Fibroblast of lung (primary cell): ENCODE measurements around the gene BID. TPM values are rescaled to one million over a fixed set of nuclear protein-coding genes. Genes with fewer than 3 reads are reported as not detected.

Experiments
- DNase-seq, 2 donors: peaks; one replicate each; pipeline versions ENCODE4 v3.0.0 to v3.0.0-alpha.2; 2010; ENCODE audit warnings: low read depth in 2 of 2
- H2AFZ ChIP-seq: 2 replicates; pipeline ENCODE4 v1.5.1; 2012; ENCODE audit warnings: low read length, control low read depth, inconsistent platforms
- H3K27ac ChIP-seq: 2 replicates; pipeline ENCODE4 v1.5.1; 2011; ENCODE audit warnings: low read length, control low read depth; ENCODE audit not compliant: insufficient read depth
- H3K27me3 ChIP-seq: 2 replicates; pipeline ENCODE4 v1.5.1; 2011; ENCODE audit warnings: mild to moderate bottlenecking, low read length; ENCODE audit not compliant: control insufficient read depth, insufficient read depth
- H3K36me3 ChIP-seq: 2 replicates; pipeline ENCODE4 v1.5.1; 2011; ENCODE audit warnings: low read length; ENCODE audit not compliant: control insufficient read depth, insufficient read depth
- H3K4me1 ChIP-seq: 2 replicates; pipeline ENCODE4 v1.5.1; 2011; ENCODE audit warnings: low read length; ENCODE audit not compliant: control insufficient read depth, insufficient read depth; ENCODE audit errors: extremely low read depth
- H3K4me2 ChIP-seq: 2 replicates; pipeline ENCODE4 v1.5.1; 2011; ENCODE audit warnings: low read length, control low read depth; ENCODE audit not compliant: insufficient read depth; ENCODE audit errors: extremely low read depth
- H3K4me3 ChIP-seq, 4 experiments: fragments of 200-600 bp in 1 of 4; sonication (generic) in 1 of 4; replicated peaks in 1 of 4; 2 replicates each; pipeline ENCODE4 v1.5.1; 2011 to 2016; ENCODE audit warnings: low read length in 4 of 4, low read depth in 3 of 4, mild to moderate bottlenecking in 3 of 4, control low read depth in 2 of 4, inconsistent platforms in 1 of 4, mixed read lengths in 1 of 4; ENCODE audit not compliant: insufficient read depth in 1 of 4; ENCODE audit errors: control extremely low read depth in 1 of 4
- H3K79me2 ChIP-seq: 2 replicates; pipeline ENCODE4 v1.5.1; 2012; ENCODE audit warnings: mild to moderate bottlenecking, low read length, inconsistent platforms; ENCODE audit not compliant: control insufficient read depth, insufficient read depth
- H3K9ac ChIP-seq: 2 replicates; pipeline ENCODE4 v1.5.1; 2011; ENCODE audit warnings: mild to moderate bottlenecking, low read length, control low read depth; ENCODE audit not compliant: insufficient read depth
- H3K9me3 ChIP-seq: 2 replicates; pipeline ENCODE4 v1.5.1; 2012; ENCODE audit warnings: low read depth, low read length; ENCODE audit not compliant: control insufficient read depth, insufficient read depth
- H4K20me1 ChIP-seq: 2 replicates; pipeline ENCODE4 v1.5.1; 2011; ENCODE audit warnings: low read length; ENCODE audit not compliant: control insufficient read depth, insufficient read depth; ENCODE audit errors: extremely low read depth
- EZH2 ChIP-seq: IDR thresholded peaks from 2 replicates; pipeline ENCODE4 v1.5.1; 2012; ENCODE audit warnings: low read length, control low read depth, mild to moderate bottlenecking; ENCODE audit errors: missing control alignments
- polyA plus RNA-seq, 2 donors: library from polyadenylated mRNA; depleted of rRNA in 1 of 2; stranded (reverse) in 1 of 2; unstranded in 1 of 2; fragments of >200 nt; gene quantifications; 2 replicates each; pipeline ENCODE4 v1.2.1, GENCODE V29; 2011 to 2012; ENCODE audit warnings: missing spikeins in 1 of 2
- total RNA-seq: library from RNA; depleted of rRNA; stranded (reverse); fragments of >200 nt; gene quantifications from 2 replicates; pipeline ENCODE4 v1.2.1, GENCODE V29; 2014
- TF ChIP-seq, protein P1 (sequence below), 2 donors: IDR thresholded peaks in 1 of 2; conservative IDR thresholded peaks in 1 of 2; 1 replicate in 1 of 2; 2 replicates in 1 of 2; pipeline ENCODE4 v1.5.1; 2011 to 2012; ENCODE audit warnings: low read length in 2 of 2, control low read depth in 1 of 2, inconsistent platforms in 1 of 2, low read depth in 1 of 2, mild to moderate bottlenecking in 1 of 2

Gene BID
- total and polyA plus RNA-seq, 2 donors (not counting 1 experiment from before 2014, with no cell fraction given) = 13.4 to 23.4 TPM

GRCh38 chr22:17802822-17803221 lies 28.6 kb upstream of the BID start:
- H3K36me3 ChIP-seq = peaks cover 2% of the 10 kb centered on the region
- H3K79me2 ChIP-seq = no peaks in the 10 kb centered on the region
- no peaks in the 10 kb centered on the region for H4K20me1 ChIP-seq
- no peak overlapping the region for H3K9ac ChIP-seq
- DNase-seq = no peak
- TF ChIP-seq, protein P1, sequence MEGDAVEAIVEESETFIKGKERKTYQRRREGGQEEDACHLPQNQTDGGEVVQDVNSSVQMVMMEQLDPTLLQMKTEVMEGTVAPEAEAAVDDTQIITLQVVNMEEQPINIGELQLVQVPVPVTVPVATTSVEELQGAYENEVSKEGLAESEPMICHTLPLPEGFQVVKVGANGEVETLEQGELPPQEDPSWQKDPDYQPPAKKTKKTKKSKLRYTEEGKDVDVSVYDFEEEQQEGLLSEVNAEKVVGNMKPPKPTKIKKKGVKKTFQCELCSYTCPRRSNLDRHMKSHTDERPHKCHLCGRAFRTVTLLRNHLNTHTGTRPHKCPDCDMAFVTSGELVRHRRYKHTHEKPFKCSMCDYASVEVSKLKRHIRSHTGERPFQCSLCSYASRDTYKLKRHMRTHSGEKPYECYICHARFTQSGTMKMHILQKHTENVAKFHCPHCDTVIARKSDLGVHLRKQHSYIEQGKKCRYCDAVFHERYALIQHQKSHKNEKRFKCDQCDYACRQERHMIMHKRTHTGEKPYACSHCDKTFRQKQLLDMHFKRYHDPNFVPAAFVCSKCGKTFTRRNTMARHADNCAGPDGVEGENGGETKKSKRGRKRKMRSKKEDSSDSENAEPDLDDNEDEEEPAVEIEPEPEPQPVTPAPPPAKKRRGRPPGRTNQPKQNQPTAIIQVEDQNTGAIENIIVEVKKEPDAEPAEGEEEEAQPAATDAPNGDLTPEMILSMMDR (conservative IDR thresholded peaks at IDR 0.05 in 1 of 2, IDR thresholded peaks at IDR 0.05 in 1 of 2; ENCODE audit: low read depth in 1 of 2, low read length in 2 of 2) = no peak
- no peak overlapping the region for H2AFZ ChIP-seq
- no peaks in the 10 kb centered on the region for H3K9me3 ChIP-seq
- no peak overlapping the region for H3K4me2 ChIP-seq
- no peak overlapping the region for H3K4me3 ChIP-seq
- no peak overlapping the region for H3K27ac ChIP-seq
- no peaks in the 10 kb centered on the region for H3K27me3 ChIP-seq
- peaks cover 2% of the 10 kb centered on the region for H3K4me1 ChIP-seq

GRCh38 chr22:17802411-17802810 lies 28.1 kb upstream of the BID start:
- no peak for DNase-seq
- Histone ChIP-seq H2AFZ (no peak overlapping the region), H3K27me3 (no peaks in the 10 kb centered on the region), H3K27ac (no peak overlapping the region), H3K79me2 (no peaks in the 10 kb centered on the region), H3K4me3 (no peak overlapping the region), H3K4me2 (no peak overlapping the region), H4K20me1 (no peaks in the 10 kb centered on the region), H3K9me3 (no peaks in the 10 kb centered on the region), H3K9ac (no peak overlapping the region), H3K36me3 (peaks cover 2% of the 10 kb centered on the region), H3K4me1 (peaks cover 2% of the 10 kb centered on the region)
- no peak for TF ChIP-seq EZH2
- TF ChIP-seq, protein P1 (conservative IDR thresholded peaks at IDR 0.05 in 1 of 2, IDR thresholded peaks at IDR 0.05 in 1 of 2; ENCODE audit: low read depth in 1 of 2, low read length in 2 of 2) = no peak

GRCh38 chr22:17797721-17798559 lies 23.7 kb upstream of the BID start:
- H3K4me1 ChIP-seq = no peaks in the 10 kb centered on the region
- H3K4me2 ChIP-seq = no peak overlapping the region
- no peaks in the 10 kb centered on the region for H3K79me2 ChIP-seq
- no peak overlapping the region for H3K9ac ChIP-seq
- no peak overlapping the region for H2AFZ ChIP-seq
- no peaks in the 10 kb centered on the region for H3K27me3 ChIP-seq
- no peak overlapping the region for H3K27ac ChIP-seq
- no peak for TF ChIP-seq EZH2
- TF ChIP-seq, protein P1 (conservative IDR thresholded peaks at IDR 0.05 in 1 of 2, IDR thresholded peaks at IDR 0.05 in 1 of 2; ENCODE audit: low read depth in 1 of 2, low read length in 2 of 2) = no peak
- no peak overlapping the region for H3K4me3 ChIP-seq
- no peaks in the 10 kb centered on the region for H3K9me3 ChIP-seq
- H4K20me1 ChIP-seq = no peaks in the 10 kb centered on the region
- no peak for DNase-seq
- H3K36me3 ChIP-seq = no peaks in the 10 kb centered on the region
